Measurements from ENCODE around the gene GDE1. TPM values are rescaled to one million over a fixed set of nuclear protein-coding genes. Genes with fewer than 3 reads are reported as not detected.

The GDE1 gene
- total and polyA plus RNA-seq, 9 of the 15 experiments (the other 6 are each of a cell fraction or from before 2014, with no cell fraction given) = 18.8 to 40.5 (median 22.3) TPM

GRCh38 chr16:19555186-19555937 lies 33.5 kb upstream of the GDE1 start, which contains the start of gene VPS35L (continued):
- peak in 1 of 3 experiments; percentile 93; a peak in 2 of 6 replicates for TF ChIP-seq ZBTB11 (CRISPR knock-in tag; IDR thresholded peaks at IDR 0.05)
- TF ChIP-seq USF2 (CRISPR knock-in tag; IDR thresholded peaks at IDR 0.05) = peak; percentile 91
- peak; percentile 82 for TF ChIP-seq ZNF644 (tag; IDR thresholded peaks at IDR 0.05; ENCODE audit: low read depth)
- TF ChIP-seq EP300 (IDR thresholded peaks at IDR 0.05; ENCODE audit: low read length) = 0 out of 2 replicates have a peak, but pooled peaks have one; percentile 4
- 0 out of 2 replicates have a peak, but pooled peaks have one; percentile 13 for TF ChIP-seq MAFK (IDR thresholded peaks at IDR 0.05; ENCODE audit: low read length)
- TF ChIP-seq YY1 (IDR thresholded peaks at IDR 0.05; ENCODE audit: borderline replicate concordance in 1 of 3, control insufficient read depth in 1 of 3, extremely low read depth in 1 of 3, insufficient read depth in 3 of 3, insufficient read length in 1 of 3, insufficient replicate concordance in 2 of 3, low read depth in 1 of 3, low read length in 2 of 3) = peak; percentile 100
